SK-N-SH treated with all-trans-retinoic acid at 6 μM for 48 hours (cell line): ENCODE results near the gene DENND5A.

Experiments used
- CREB5 ChIP-seq: fragments of 250-450 bp; sonication (Bioruptor Pico); IDR thresholded peaks from 2 replicates; pipeline ENCODE4 v1.5.1; 2020; ENCODE audit warnings: low read depth, mild to moderate bottlenecking, moderate library complexity
- ESRRG ChIP-seq: fragments of 250-450 bp; sonication (Bioruptor Pico); IDR thresholded peaks from 2 replicates; pipeline ENCODE4 v1.6.1; 2021; ENCODE audit warnings: mild to moderate bottlenecking
- GLIS3 ChIP-seq: fragments of 250-450 bp; sonication (Bioruptor Pico); IDR thresholded peaks from 2 replicates; pipeline ENCODE4 v1.5.0; 2020; ENCODE audit warnings: mild to moderate bottlenecking, moderate library complexity
- OSR1 ChIP-seq: fragments of 250-450 bp; sonication (Bioruptor Pico); IDR thresholded peaks from 2 replicates; pipeline ENCODE4 v1.8.0; 2022; ENCODE audit warnings: moderate library complexity, mild to moderate bottlenecking, inconsistent platforms
- PATZ1 ChIP-seq: fragments of 250-450 bp; sonication (Bioruptor Pico); IDR thresholded peaks from 2 replicates; pipeline ENCODE4 v1.8.0; 2020; ENCODE audit warnings: mild to moderate bottlenecking, moderate library complexity, borderline replicate concordance
- RARB ChIP-seq: fragments of 250-450 bp; sonication (Bioruptor Pico); IDR thresholded peaks from 2 replicates; pipeline ENCODE4 v1.8.0; 2021; ENCODE audit warnings: mild to moderate bottlenecking, moderate library complexity
- TOX ChIP-seq: fragments of 250-450 bp; sonication (Bioruptor Pico); IDR thresholded peaks from 2 replicates; pipeline ENCODE4 v1.8.0; 2021; ENCODE audit warnings: mild to moderate bottlenecking, moderate library complexity, borderline replicate concordance
- ZC3H10 ChIP-seq: fragments of 250-450 bp; sonication (Bioruptor Pico); IDR thresholded peaks from 2 replicates; pipeline ENCODE4 v1.5.1; 2021; ENCODE audit warnings: mild to moderate bottlenecking, moderate library complexity
- ZFP3 ChIP-seq: fragments of 250-450 bp; sonication (Bioruptor Pico); IDR thresholded peaks from 2 replicates; pipeline ENCODE4 v1.5.0; 2020; ENCODE audit warnings: mild to moderate bottlenecking, moderate library complexity
- ZFP30 ChIP-seq: fragments of 450-650 bp; formaldehyde crosslinking; IDR thresholded peaks from 2 replicates; pipeline ENCODE4 v1.5.0; 2022; ENCODE audit warnings: mild to moderate bottlenecking, moderate library complexity
- ZNF70 ChIP-seq: fragments of 450-650 bp; formaldehyde crosslinking; IDR thresholded peaks from 2 replicates; pipeline ENCODE4 v1.5.0; 2020; ENCODE audit warnings: mild to moderate bottlenecking, moderate library complexity

GRCh38 chr11:9169595-9170295 lies 95.4 kb downstream of the DENND5A start:
- TF ChIP-seq PATZ1 (no peak), ZC3H10 (CRISPR knock-in tag) (no peak), ZFP3 (CRISPR knock-in tag) (no peak), ESRRG (CRISPR knock-in tag) (no peak), CREB5 (CRISPR knock-in tag) (no peak), ZNF70 (CRISPR knock-in tag) (no peak), TOX (CRISPR knock-in tag) (no peak), OSR1 (CRISPR knock-in tag) (no peak), GLIS3 (CRISPR knock-in tag) (no peak), ZFP30 (CRISPR knock-in tag) (no peak), RARB (CRISPR knock-in tag) (no peak)
